ES-I3 (cell line): Measurements from ENCODE around the gene VGLL4.
"Not testable (repeated sequence)": the region's sequence is repeated elsewhere in the genome, so short reads cannot be mapped to it uniquely, and the experiment has no call there.

Experiments used
- H3K36me3 ChIP-seq: 2 replicates; pipeline ENCODE4 v1.6.1; 2013; ENCODE audit warnings: mild to moderate bottlenecking, low read length, control low read depth, moderate library complexity; ENCODE audit not compliant: insufficient read depth
- H3K4me1 ChIP-seq: 2 replicates; pipeline ENCODE4 v1.6.1; 2013; ENCODE audit warnings: mild to moderate bottlenecking, control low read depth, low read length; ENCODE audit not compliant: insufficient read depth
- H3K9ac ChIP-seq: 2 replicates; pipeline ENCODE4 v1.6.1; 2013; ENCODE audit warnings: low read depth, mild to moderate bottlenecking, low read length, moderate library complexity
- H3K9me3 ChIP-seq: 2 replicates; pipeline ENCODE4 v1.6.1; 2013; ENCODE audit warnings: mild to moderate bottlenecking, low read length, moderate library complexity; ENCODE audit not compliant: control insufficient read depth, insufficient read depth

VGLL4 gene

GRCh38 chr3:11643605-11644087, at the start of gene VGLL4:
Gene VGLL4 (minus strand): TSS chr3:11643915. CDS start chr3:11643518, 397 bp downstream.
- Histone ChIP-seq H3K36me3 (no peaks in the 10 kb centered on the region), H3K4me1 (peaks cover 19% of the 10 kb centered on the region), H3K9me3 (no peaks in the 10 kb centered on the region), H3K9ac (peak within 1 kb of the TSS; percentile 81)

GRCh38 chr3:11692532-11692813, 48.8 kb upstream of the VGLL4 start:
- H3K4me1 ChIP-seq, result peaks cover 25% of the 10 kb centered on the region
- no peak overlapping the region for H3K9ac ChIP-seq
- H3K36me3 ChIP-seq, result peaks cover 3% of the 10 kb centered on the region; the same call in 1 of the 2 replicates
- no peaks in the 10 kb centered on the region for H3K9me3 ChIP-seq

GRCh38 chr3:11691767-11692531, 48.2 kb upstream of the VGLL4 start:
- Histone ChIP-seq H3K4me1 (peaks cover 25% of the 10 kb centered on the region), H3K9ac (no peak overlapping the region), H3K36me3 (peaks cover 3% of the 10 kb centered on the region; the same call in 1 of the 2 replicates), H3K9me3 (no peaks in the 10 kb centered on the region)

GRCh38 chr3:11690863-11691766, 47.4 kb upstream of the VGLL4 start:
- H3K9ac ChIP-seq, result no peak overlapping the region

GRCh38 chr3:11689749-11690148, 46.0 kb upstream of the VGLL4 start:
- Histone ChIP-seq H3K36me3 (no peaks in the 10 kb centered on the region), H3K4me1 (peaks cover 25% of the 10 kb centered on the region), H3K9ac (no peak overlapping the region), H3K9me3 (no peaks in the 10 kb centered on the region)

More at GRCh38 chr3:11690863-11691766, 47.4 kb upstream of the VGLL4 start:
- no peaks in the 10 kb centered on the region for H3K9me3 ChIP-seq
- H3K36me3 ChIP-seq, result no peaks in the 10 kb centered on the region
- H3K4me1 ChIP-seq, result peaks cover 25% of the 10 kb centered on the region

GRCh38 chr3:11684980-11685379, 41.3 kb upstream of the VGLL4 start:
- not testable (repeated sequence) for H3K9me3 ChIP-seq, H3K9ac ChIP-seq, H3K36me3 ChIP-seq, H3K4me1 ChIP-seq

GRCh38 chr3:11680509-11680908, 36.8 kb upstream of the VGLL4 start:
- H3K9me3 ChIP-seq, result no peaks in the 10 kb centered on the region
- H3K9ac ChIP-seq, result no peak overlapping the region
- no peaks in the 10 kb centered on the region for H3K4me1 ChIP-seq
- no peaks in the 10 kb centered on the region for H3K36me3 ChIP-seq

GRCh38 chr3:11679964-11680363, 36.2 kb upstream of the VGLL4 start:
- Histone ChIP-seq H3K9ac (no peak overlapping the region), H3K9me3 (no peaks in the 10 kb centered on the region), H3K36me3 (no peaks in the 10 kb centered on the region), H3K4me1 (no peaks in the 10 kb centered on the region)

- Histone ChIP-seq H3K9ac (no peak overlapping the region), H3K9me3 (no peaks in the 10 kb centered on the region), H3K36me3 (no peaks in the 10 kb centered on the region), H3K4me1 (peaks cover 11% of the 10 kb centered on the region)
Observed at GRCh38 chr3:11672363-11672762, 28.6 kb upstream of the VGLL4 start.

- peaks cover 11% of the 10 kb centered on the region for H3K4me1 ChIP-seq
- H3K36me3 ChIP-seq, result no peaks in the 10 kb centered on the region
- H3K9me3 ChIP-seq, result no peaks in the 10 kb centered on the region
- no peak overlapping the region for H3K9ac ChIP-seq
Observed at GRCh38 chr3:11671648-11672100, 28.0 kb upstream of the VGLL4 start.

GRCh38 chr3:11668243-11669235, 24.8 kb upstream of the VGLL4 start:
- H3K9ac ChIP-seq, result no peak overlapping the region

GRCh38 chr3:11665331-11665730, 21.6 kb upstream of the VGLL4 start:
- Histone ChIP-seq H3K9me3 (no peaks in the 10 kb centered on the region), H3K4me1 (peaks cover 13% of the 10 kb centered on the region; the same call in 1 of the 2 replicates), H3K36me3 (no peaks in the 10 kb centered on the region), H3K9ac (no peak overlapping the region)

More at GRCh38 chr3:11668243-11669235, 24.8 kb upstream of the VGLL4 start:
- Histone ChIP-seq H3K9me3 (no peaks in the 10 kb centered on the region), H3K4me1 (peaks cover 11% of the 10 kb centered on the region), H3K36me3 (no peaks in the 10 kb centered on the region)

- peaks cover 8% of the 10 kb centered on the region; the same call in 1 of the 2 replicates for H3K4me1 ChIP-seq
- H3K36me3 ChIP-seq, result no peaks in the 10 kb centered on the region
- H3K9ac ChIP-seq, result no peak overlapping the region
- no peaks in the 10 kb centered on the region for H3K9me3 ChIP-seq
Observed at GRCh38 chr3:11662392-11662990, 18.8 kb upstream of the VGLL4 start.
